NCI-H1092 (cell line): Measurements from ENCODE around the gene MRPL44.
A peak's percentile ranks its signal among the peaks of the same experiment; 100 is the strongest.

Source experiments
- DNase-seq: peaks from one replicate; lab custom pipeline; 2025; lab: John Stamatoyannopoulos, UW

MRPL44 gene

GRCh38 chr2:223957092-223957851 is at the start of gene MRPL44:
Gene MRPL44 (plus strand): TSS chr2:223957463. CDS start chr2:223957473, 10 bp downstream.
- peak; percentile 91 for DNase-seq

DNA sequence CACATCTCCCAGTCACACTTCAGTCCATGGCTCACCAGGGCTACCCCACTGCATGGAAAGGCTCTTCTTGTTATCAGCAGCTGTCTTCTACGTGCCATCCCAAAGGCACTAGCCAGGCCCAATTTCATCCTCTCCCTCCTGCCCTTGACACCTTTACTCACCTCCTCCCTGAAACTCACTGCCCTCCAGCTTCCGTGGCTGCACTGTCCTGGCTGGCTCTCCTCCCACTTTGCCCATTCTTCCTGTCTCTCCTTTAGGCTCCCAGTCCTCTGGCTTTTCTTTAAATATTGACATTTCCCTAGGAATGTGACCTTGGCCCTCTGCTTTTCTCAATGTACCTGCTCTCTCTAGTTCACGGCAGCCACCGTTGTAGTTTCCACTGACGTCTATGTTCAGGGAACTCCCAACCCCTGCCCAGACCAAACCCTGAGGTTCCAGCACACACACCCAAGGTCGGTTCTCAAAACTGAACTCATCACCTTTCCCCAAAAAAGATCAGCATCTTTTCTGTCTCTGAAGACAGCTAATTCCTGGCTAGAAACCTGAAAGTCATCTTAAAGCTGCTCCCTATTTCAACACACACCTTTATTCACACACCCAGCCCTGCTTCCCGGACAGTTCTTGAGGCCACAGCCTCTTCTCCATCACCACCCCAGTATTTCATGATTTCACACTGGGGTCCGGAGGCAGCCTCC is 48.8 kb upstream of the MRPL44 start:
- no peak for DNase-seq

DNA sequence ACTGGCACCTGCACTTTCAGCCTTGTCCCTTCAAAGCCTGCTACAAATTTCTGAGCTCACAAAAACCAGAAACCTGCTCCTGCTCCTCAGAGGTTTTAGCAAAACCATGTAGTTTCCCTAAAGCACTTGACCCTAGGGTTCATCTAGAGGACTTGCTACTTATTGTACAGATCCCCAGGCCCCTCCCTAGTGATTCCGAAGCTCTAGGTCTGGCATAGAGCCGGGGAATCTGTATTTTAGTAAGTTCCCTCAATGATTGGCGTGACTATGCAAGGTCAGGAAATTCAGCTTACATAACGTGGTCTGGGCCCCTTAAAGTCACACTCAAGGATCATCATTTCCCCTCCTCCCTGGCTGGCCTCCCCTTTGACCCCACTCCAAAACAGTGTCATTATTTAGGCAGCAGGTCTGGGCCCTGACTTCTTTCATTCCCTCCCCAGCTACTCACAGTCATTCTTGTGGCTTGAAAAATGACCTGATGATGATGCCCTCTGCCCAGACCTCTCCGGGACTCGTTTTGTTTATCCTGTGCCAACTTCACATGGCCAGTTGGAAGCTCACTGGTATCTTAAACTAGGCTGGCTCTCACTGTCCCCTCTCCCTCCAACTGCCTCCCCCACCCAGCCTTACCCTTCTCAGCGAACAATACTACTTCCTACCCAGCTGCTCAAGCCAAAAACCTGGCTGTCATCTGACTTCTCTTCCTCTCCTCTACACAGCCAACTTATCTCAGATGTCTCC is 48.1 kb upstream of the MRPL44 start:
- no peak for DNase-seq

GRCh38 chr2:223914324-223914723 is 42.9 kb upstream of the MRPL44 start:
- no peak for DNase-seq

GRCh38 chr2:223915071-223915470 is 42.2 kb upstream of the MRPL44 start:
- DNase-seq, result no peak

- no peak for DNase-seq
Observed at GRCh38 chr2:223916181-223916920, 40.9 kb upstream of the MRPL44 start.

DNA sequence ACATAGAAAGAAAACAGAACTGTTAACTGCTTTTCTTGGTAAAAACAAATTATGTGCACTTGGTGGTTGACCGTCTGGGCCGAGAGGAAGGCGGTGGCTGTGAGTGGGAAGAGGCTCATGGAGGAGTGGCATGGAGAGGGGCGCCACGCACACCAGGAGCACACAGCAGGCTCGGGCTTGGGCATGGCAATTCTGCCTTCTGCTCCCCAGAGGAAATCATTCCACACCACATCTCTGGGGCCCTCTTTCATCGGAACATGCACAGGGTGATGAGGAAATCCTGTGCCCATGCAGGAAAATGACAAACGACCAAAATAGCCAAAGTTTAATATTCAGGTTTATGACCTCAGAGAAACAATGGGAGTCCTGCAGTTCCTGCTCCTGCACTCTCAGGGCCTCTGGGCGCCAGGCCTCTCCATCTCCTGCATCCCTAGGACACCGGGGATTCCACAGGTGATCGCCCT is 38.6 kb upstream of the MRPL44 start:
- DNase-seq, result no peak

DNA sequence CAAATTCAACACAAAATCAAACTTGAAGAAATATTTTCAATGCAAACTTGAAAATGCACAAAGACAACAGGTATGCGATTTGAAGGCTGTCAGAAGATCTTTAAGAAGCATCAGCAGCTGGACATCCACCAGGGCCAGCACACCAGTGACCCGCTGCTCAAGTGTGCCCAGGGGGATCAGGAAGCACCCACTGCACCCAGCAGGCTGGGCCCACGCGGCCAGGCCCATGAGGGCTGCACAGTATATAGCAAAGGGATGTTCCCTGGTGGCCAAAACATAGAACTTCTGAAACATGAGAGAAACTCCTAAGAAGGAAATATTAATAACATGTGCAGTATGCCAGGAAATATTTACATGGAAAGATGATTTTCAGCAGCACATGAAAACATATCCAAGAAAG is 37.2 kb upstream of the MRPL44 start:
- no peak for DNase-seq

- DNase-seq, result no peak
Observed at GRCh38 chr2:223921204-223921603, 36.1 kb upstream of the MRPL44 start.

DNA sequence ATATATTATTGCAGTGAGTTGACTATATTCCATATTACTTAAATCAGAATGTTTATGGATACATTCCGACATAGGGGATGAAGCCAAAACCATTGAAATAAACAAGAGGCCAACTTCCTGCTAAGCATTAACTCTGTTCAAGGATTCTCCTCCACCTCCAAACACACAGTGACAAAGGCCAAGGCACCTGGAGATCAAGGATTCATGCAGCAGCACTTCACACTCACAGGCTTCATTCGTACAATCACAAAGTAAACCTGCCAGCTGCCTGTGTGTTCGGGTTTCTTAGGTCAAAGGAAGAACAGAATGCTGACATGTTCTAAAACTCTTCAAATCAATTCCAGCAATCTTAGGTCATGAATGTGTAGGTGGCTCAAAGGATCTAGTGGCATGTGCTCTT is 35.0 kb upstream of the MRPL44 start:
- no peak for DNase-seq

DNA sequence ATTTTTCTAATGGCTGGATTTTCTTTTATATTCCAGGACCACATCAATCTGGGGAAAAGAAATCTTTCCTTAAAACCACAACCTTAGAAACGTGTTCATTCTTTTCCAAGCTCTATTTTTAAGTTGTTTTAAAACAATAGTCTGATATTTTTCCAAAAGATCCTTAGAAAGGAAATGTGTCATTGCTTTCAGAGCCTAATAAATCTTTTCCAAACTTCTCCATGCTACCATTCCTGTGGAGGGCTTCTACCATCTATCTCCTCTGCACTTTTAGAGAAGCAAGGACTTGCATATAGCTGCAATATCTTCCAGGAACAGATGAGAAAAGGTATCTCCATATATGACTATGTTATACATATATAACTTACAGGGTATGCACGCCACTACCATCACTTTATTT is 33.3 kb upstream of the MRPL44 start:
- DNase-seq, result no peak

DNA sequence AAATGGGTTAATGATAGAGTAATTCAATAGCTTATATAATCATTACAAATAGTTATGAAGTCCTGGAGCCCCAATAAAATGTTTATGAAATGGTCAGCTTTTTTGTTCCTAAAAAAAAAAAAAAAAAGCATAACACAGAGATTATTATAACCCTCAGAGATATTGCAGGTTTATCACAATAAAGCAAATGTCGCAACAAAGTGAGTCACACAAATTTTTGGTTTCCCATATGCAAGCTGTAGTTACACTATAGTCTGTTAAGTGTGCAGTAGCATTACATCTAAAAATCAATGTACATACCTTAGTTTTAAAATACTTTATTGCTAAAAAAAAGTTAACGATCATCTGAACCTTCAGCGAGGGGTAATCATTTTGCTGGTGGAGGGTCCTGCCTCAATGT is 32.2 kb upstream of the MRPL44 start:
- DNase-seq, result no peak

- DNase-seq, result no peak
Observed at GRCh38 chr2:223928113-223929006, 28.9 kb upstream of the MRPL44 start.

DNA sequence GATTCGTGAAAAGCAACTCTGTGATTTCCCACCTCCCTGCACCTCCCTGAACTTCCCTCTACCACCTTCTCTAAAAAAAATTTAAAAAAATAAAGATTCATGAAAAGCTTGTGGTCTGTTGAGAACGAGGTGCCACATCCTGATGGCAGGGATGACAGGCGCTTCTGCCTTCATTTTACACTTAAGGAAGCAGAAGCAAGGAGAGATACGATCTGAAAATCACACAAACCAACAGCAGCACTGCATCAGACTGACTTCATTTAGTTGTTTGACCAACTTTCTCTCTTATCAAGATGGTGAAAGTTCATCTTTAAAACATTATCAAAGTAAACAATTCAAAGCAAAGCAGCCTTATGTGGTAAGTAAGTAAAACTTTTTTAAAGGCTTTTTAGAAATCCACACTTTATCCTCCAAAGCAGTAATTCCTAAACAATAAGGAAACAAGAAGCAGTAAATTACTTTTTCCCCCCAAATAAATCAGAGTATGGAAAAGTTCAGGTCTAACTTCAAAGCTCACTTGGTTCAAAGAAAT is 27.6 kb upstream of the MRPL44 start:
- DNase-seq, result no peak

GRCh38 chr2:223930103-223930976 is 26.9 kb upstream of the MRPL44 start:
- no peak for DNase-seq

DNA sequence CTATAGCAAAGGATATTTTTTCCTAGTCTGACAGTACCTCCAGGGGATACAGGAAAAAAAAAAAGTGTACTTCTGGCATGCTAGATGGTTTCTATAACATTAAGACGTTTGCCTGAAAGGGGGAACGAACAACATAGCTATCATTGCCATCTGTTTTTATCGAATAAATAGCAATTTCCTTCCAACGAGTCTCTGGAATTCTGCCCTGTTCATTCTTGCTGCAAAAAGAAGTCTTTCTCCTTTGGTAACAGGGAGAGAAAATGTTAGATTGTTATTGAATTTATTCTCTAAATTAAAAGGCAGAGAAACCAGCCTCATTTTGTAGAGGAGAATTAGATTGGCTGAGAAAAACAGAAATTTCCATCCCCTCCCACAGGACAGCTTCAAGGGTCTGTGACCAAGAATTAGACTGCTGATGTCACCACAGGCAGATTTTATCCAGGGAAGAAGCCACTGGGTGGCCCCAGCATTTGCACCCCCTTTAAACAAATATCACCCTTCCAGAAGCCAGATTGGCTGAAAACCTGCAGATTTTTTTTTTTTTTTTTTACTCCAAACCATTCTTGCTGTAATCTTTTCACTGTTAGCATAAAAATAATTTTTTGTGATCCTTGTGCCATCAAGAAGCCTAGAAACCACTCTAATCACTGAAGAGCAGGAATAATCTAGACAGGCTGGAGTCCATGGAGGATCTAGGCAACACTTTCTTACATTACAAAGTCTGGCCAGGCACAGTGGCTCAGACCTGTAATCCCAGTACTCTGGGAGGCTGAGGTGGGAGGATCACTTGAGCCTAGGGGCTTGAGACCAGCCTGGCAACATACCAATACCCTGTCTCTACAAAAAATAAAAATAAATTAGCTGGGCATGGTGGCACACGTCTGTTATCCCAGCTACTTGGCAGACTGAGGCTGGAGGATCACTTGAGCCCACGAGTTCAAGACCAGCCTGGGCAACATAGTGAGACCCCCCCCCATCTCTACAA is 24.2 kb upstream of the MRPL44 start:
- DNase-seq, result no peak

DNA sequence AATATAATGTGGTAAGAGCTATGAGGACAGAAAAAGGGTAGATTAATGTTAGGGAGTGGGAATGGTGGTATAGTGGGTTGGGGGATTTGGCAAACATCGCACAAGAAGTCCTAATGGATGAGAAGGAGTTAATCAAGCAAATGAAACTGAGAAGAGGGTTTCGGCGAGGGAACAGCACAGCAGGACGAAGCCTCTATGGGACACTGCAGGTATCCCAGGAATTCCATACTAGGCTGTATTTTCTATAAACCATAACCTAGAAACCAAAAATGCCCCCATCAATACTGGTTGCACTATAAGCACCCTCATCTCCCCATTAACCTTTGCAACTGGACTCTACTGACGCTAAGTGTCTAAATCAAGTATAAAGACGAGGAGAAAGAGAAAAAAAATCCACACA is 22.4 kb upstream of the MRPL44 start:
- no peak for DNase-seq

DNA sequence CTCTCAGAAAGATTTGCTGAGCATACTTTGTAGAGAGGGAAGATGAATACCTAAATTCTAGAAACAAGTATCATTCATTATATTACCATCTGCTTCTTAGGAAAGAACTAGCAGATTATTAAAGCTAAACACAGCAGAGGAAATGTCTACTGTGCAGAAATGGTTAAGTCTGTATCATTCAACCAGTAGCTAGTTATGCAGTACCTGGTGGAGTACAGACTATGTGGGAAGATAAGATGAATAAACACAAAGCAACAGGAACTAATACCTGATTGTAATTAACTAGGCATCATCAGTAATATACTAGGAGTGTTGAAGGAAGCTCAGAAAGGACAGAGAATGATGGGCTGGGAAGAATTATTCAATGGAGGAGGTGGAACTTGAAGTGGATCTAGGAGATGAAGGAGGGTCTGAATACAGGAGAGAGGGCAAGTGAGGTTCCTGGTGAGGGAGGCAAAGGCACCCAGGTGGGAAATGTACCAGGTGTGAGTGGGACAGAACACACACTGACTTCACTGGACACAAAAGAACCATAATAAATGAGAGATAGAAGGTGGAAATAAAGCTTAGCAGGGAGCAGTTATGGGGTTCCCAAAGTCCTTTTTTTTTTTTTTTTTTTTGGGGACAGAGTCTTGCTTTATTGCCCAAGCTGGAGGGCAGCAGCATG is 21.7 kb upstream of the MRPL44 start:
- no peak for DNase-seq
